RKO (cell line): ENCODE data around the gene TTLL6.
A peak's percentile ranks its signal among the peaks of the same experiment; 100 is the strongest.
"Not testable (repeated sequence)": the region's sequence is repeated elsewhere in the genome, so short reads cannot be mapped to it uniquely, and the experiment has no call there.

Experiments
- DNase-seq: peaks from one replicate; pipeline ENCODE4 v3.0.0-alpha.2; 2016; ENCODE audit warnings: low spot score

Gene TTLL6

GRCh38 chr17:48723423-48724250 lies 93.4 kb downstream of the TTLL6 start:
- no peak for DNase-seq

- DNase-seq = no peak
These were observed 94.1 kb downstream of the TTLL6 start, which contains the start of gene PRAC2 for GRCh38 chr17:48722915-48723422. Gene PRAC2 (plus strand): TSS chr17:48723185. CDS start chr17:48724411, 1,226 bp downstream.

GRCh38 chr17:48722201-48722907 lies 94.7 kb downstream of the TTLL6 start, which contains the start of gene PRAC1:
Gene PRAC1 (minus strand): TSS chr17:48722518. CDS start chr17:48722392, 126 bp downstream.
- DNase-seq = no peak

GRCh38 chr17:48721009-48721402 lies 96.0 kb downstream of the TTLL6 start:
- no peak for DNase-seq

GRCh38 chr17:48720266-48721008 lies 96.6 kb downstream of the TTLL6 start:
- peak; percentile 44 for DNase-seq

- peak; percentile 55 for DNase-seq
These were observed 97.3 kb downstream of the TTLL6 start for GRCh38 chr17:48719642-48720265.

- DNase-seq = peak; percentile 15
These were observed 98.0 kb downstream of the TTLL6 start for GRCh38 chr17:48718761-48719641.

- DNase-seq = peak; percentile 34
These were observed 98.7 kb downstream of the TTLL6 start for GRCh38 chr17:48718227-48718760.

GRCh38 chr17:48717367-48718226 lies 99.4 kb downstream of the TTLL6 start:
- no peak for DNase-seq

- DNase-seq = not testable (repeated sequence)
These were observed 100.5 kb downstream of the TTLL6 start for GRCh38 chr17:48716549-48716948.

GRCh38 chr17:48715496-48716399 lies 101.3 kb downstream of the TTLL6 start:
- no peak for DNase-seq
